GM12872 (cell line): ENCODE data around the gene ABCG2.

Experiments
- TF ChIP-seq, protein P1 (sequence below): IDR thresholded peaks from 3 replicates; pipeline ENCODE4 v1.5.1; 2011; ENCODE audit warnings: low read depth, mild to moderate bottlenecking, low read length, moderate library complexity; ENCODE audit not compliant: insufficient read depth

Gene ABCG2

DNA sequence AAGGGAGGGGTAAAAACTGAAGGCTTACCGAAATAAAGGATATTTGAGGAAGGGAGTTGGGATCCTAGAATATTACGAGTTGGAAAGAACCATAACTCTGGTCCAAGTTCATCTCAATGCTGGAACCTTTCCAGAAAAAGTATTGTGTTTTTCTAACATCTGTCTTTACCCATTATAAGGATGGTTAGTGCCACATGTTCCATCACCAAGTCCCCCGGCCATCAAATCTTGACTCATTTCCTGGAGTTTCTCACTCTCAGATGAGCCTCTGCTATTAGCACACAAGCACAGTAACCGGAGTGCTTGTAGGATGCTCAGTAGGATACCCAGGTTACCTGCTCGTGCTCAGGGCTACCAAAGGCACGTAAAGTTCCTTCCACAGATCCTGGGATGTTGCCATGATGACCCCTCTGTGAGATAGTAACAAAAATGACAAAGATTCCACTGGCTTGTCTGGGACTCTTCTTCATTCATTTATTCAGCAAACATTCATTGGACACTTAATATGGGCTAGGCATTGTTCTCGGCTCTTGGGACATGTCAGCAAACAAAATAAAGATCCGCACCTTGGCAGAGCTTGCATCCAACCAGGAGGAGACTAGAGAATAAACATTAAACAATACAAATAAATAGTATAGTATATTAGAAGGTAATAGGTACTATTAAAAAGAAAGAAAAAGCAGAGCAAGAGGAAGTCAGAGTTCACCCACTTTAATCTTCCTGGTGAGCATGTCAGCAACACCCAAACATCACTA is 114.7 kb downstream of the ABCG2 start:
- TF ChIP-seq, protein P1, sequence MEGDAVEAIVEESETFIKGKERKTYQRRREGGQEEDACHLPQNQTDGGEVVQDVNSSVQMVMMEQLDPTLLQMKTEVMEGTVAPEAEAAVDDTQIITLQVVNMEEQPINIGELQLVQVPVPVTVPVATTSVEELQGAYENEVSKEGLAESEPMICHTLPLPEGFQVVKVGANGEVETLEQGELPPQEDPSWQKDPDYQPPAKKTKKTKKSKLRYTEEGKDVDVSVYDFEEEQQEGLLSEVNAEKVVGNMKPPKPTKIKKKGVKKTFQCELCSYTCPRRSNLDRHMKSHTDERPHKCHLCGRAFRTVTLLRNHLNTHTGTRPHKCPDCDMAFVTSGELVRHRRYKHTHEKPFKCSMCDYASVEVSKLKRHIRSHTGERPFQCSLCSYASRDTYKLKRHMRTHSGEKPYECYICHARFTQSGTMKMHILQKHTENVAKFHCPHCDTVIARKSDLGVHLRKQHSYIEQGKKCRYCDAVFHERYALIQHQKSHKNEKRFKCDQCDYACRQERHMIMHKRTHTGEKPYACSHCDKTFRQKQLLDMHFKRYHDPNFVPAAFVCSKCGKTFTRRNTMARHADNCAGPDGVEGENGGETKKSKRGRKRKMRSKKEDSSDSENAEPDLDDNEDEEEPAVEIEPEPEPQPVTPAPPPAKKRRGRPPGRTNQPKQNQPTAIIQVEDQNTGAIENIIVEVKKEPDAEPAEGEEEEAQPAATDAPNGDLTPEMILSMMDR: no peak

DNA sequence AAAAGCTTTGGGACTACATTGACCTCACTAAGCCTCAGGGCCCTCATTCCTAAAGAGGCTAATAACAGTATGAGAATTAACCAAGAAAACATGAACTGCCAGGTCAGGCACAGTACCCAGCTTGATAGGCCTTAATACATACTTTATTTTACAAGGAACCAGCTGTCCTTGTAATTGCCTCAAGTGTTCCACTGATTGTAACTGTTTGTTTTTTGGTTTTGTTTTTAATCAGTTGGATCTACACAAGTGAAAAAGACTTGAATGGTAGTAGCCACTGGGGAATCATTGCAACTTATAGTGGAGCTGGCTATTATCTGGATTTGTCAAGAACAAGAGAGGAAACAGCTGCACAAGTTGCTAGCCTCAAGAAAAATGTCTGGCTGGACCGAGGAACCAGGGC is 115.4 kb downstream of the ABCG2 start:
- TF ChIP-seq, protein P1: no peak

DNA sequence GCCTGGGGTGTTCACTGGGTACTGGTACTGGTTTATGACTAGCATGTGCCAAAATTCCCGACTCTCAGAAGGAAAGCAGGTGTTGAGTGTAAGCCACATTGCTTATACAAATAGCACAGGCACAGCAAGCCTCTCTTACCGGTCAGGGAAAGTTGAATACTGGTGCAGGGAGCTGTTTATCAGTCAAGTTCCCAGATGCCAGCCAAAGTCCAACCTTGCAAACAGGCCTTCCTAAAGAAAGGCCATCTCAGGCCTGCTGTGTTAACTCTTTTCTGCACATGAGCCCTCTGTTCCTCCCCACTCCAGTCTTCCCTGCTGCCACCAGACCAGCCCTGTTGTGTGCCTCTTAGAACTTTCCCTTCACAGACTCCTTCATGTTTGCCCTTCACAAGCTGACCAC is 116.8 kb downstream of the ABCG2 start:
- TF ChIP-seq, protein P1: no peak

DNA sequence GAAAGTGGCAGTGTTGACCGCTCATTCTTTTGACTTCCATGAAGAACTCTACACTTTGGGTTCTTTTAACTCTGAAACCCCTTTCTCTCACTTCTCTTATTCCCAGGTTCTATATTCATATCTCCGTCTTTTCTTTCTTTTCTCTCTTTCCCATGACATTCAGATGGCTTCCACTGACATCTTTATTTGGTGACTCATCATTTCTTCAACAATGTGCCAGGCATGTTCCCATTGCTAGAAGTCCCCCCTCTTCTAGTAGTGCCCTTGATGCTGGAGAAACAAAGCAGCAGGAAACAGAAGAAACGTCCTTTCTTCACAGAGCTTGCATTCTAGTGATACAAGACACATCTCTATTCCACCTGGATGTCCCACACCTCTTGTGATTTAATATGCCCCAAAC is 117.7 kb downstream of the ABCG2 start:
- TF ChIP-seq, protein P1: no peak
